Breast epithelium (tissue), 4 donors: ENCODE data around the gene HOXD4. TPM values are rescaled to one million over a fixed set of nuclear protein-coding genes. Genes with fewer than 3 reads are reported as not detected.
A peak's percentile ranks its signal among the peaks of the same experiment; 100 is the strongest.

ENCODE experiments used
- DNase-seq, 2 donors: peaks; one replicate each; pipeline ENCODE4 v3.0.0-alpha.2; 2019; ENCODE audit warnings: low spot score in 2 of 2
- H3K27ac ChIP-seq, 2 donors: fragments of 200-600 bp; sonication (generic) in 1 of 2; one replicate each; pipeline ENCODE4 v1.5.1; 2016 to 2019; ENCODE audit warnings: mild to moderate bottlenecking in 1 of 2
- H3K27me3 ChIP-seq, 2 donors: fragments of 200-600 bp; sonication (generic) in 1 of 2; one replicate each; pipeline versions ENCODE4 v1.5.1 to v1.6.0; 2017 to 2019; ENCODE audit warnings: control low read depth in 1 of 2, mild to moderate bottlenecking in 1 of 2
- H3K36me3 ChIP-seq: fragments of 200-600 bp; one replicate; pipeline ENCODE4 v1.5.1; 2019
- H3K4me1 ChIP-seq, 2 donors: fragments of 200-600 bp; sonication (generic); one replicate each; pipeline ENCODE4 v1.5.1; 2016 to 2019; ENCODE audit warnings: control low read depth in 1 of 2
- H3K4me3 ChIP-seq, 3 donors: fragments of 200-600 bp; sonication (generic); 1 replicate in 2 of 3; 2 replicates in 1 of 3; pipeline ENCODE4 v1.5.1; 2016 to 2019; ENCODE audit warnings: mild to moderate bottlenecking in 3 of 3, moderate library complexity in 2 of 3
- H3K9me3 ChIP-seq, 2 donors: fragments of 200-600 bp; sonication (generic) in 1 of 2; one replicate each; pipeline ENCODE4 v1.5.1; 2016 to 2019; ENCODE audit warnings: control low read depth in 1 of 2
- CTCF ChIP-seq, 3 donors: fragments of 450-650 bp; IDR thresholded peaks; one replicate each; pipeline ENCODE4 v1.5.1; 2016 to 2017; ENCODE audit warnings: antibody characterized with exemption in 3 of 3, mild to moderate bottlenecking in 3 of 3, moderate library complexity in 3 of 3
- POLR2A ChIP-seq: fragments of 450-650 bp; IDR thresholded peaks from one replicate; pipeline ENCODE4 v1.6.1; 2016; ENCODE audit warnings: antibody characterized with exemption, mild to moderate bottlenecking, moderate library complexity
- POLR2AphosphoS5 ChIP-seq, 3 donors: sonication (generic); formaldehyde crosslinking; IDR thresholded peaks; one replicate each; pipeline ENCODE4 v1.6.1; 2017; ENCODE audit warnings: antibody characterized with exemption in 3 of 3
- intact Hi-C: fragments of 100-400 bp; cut with DNase I; formaldehyde crosslinking; loops from one replicate; pipeline ENCODE4 v1.15.1; 2023; ENCODE audit warnings: low total_unique reads
- total RNA-seq, 3 donors: library from RNA; depleted of rRNA; stranded (reverse); fragments of >200 nt; gene quantifications; one replicate each; pipeline ENCODE4 v1.1.0, GENCODE V29; 2016

The HOXD4 gene
- total RNA-seq, 3 donors from 2014 or later = 1.9 to 5.8 (median 5.6) TPM

- H3K27me3 ChIP-seq = peaks cover 9 to 100% of the 10 kb centered on the region in 2 donors
- peak overlapping the region; percentile 61 to 89 for H3K27ac ChIP-seq
- peak overlapping the region in 2 of 3 donors; percentile 54 to 62 for H3K4me3 ChIP-seq
- H3K9me3 ChIP-seq = no peaks in the 10 kb centered on the region
- intact Hi-C loops = no loop called here
- H3K4me1 ChIP-seq = no peaks in the 10 kb centered on the region
- no peak for DNase-seq
- no peaks in the 10 kb centered on the region for H3K36me3 ChIP-seq
- TF ChIP-seq POLR2AphosphoS5 (IDR thresholded peaks at IDR 0.05) (no peak), POLR2A (no peak), CTCF (IDR thresholded peaks at IDR 0.05) (no peak)
Observed at GRCh38 chr2:176120364-176121189, 30.8 kb upstream of the HOXD4 start.

- Histone ChIP-seq H3K4me3 (peak overlapping the region; percentile 54 to 64 (median 62)), H3K9me3 (no peaks in the 10 kb centered on the region), H3K27ac (peak overlapping the region; percentile 61 to 89), H3K36me3 (no peaks in the 10 kb centered on the region), H3K4me1 (no peaks in the 10 kb centered on the region), H3K27me3 (peaks cover 4 to 99% of the 10 kb centered on the region in 2 donors)
- TF ChIP-seq POLR2A (no peak), POLR2AphosphoS5 (IDR thresholded peaks at IDR 0.05) (no peak), CTCF (IDR thresholded peaks at IDR 0.05) (no peak)
- intact Hi-C loops = no loop called here
- no peak for DNase-seq
Observed at GRCh38 chr2:176121190-176122051, 29.9 kb upstream of the HOXD4 start.

GRCh38 chr2:176122052-176122682, 29.2 kb upstream of the HOXD4 start:
- Histone ChIP-seq H3K4me3 (peak overlapping the region; percentile 54 to 64 (median 62)), H3K27ac (peak overlapping the region; percentile 61 to 89), H3K36me3 (no peaks in the 10 kb centered on the region), H3K4me1 (no peaks in the 10 kb centered on the region), H3K9me3 (no peaks in the 10 kb centered on the region), H3K27me3 (peaks cover 4 to 93% of the 10 kb centered on the region in 2 donors)
- intact Hi-C loops = no loop called here
- DNase-seq = no peak
- TF ChIP-seq POLR2A (no peak), CTCF (IDR thresholded peaks at IDR 0.05) (no peak), POLR2AphosphoS5 (IDR thresholded peaks at IDR 0.05) (no peak)

GRCh38 chr2:176122683-176123410, 28.5 kb upstream of the HOXD4 start, which contains the start of gene HOXD9:
HOXD9 (plus strand) TSS chr2:176122719; CDS start chr2:176122769, 50 bp downstream.
- no peak for DNase-seq
- H3K27ac ChIP-seq = peak within 1 kb of the TSS; percentile 61 to 89
- TF ChIP-seq CTCF (IDR thresholded peaks at IDR 0.05) = no peak
- TF ChIP-seq POLR2AphosphoS5 (IDR thresholded peaks at IDR 0.05) = peak in 2 of 3 donors; percentile 38 to 46
- intact Hi-C loops = no loop called here
- H3K36me3 ChIP-seq = no peaks in the 10 kb centered on the region
- no peaks in the 10 kb centered on the region for H3K9me3 ChIP-seq
- H3K4me1 ChIP-seq = no peaks in the 10 kb centered on the region
- peaks cover 2 to 88% of the 10 kb centered on the region in 2 donors for H3K27me3 ChIP-seq
- H3K4me3 ChIP-seq = peak within 1 kb of the TSS; percentile 54 to 64 (median 62)
